H1 (cell line): ENCODE data around the gene KCNA10. TPM values are rescaled to one million over a fixed set of nuclear protein-coding genes. Genes with fewer than 3 reads are reported as not detected.

Source experiments
- CTCF ChIA-PET: fragments of 300-600 bp; sonication (Branson Sonifier 250); formaldehyde crosslinking; loops from one replicate; lab custom pipeline; 2021; ENCODE audit not compliant: partially characterized antibody; lab: Charles Lee
- POLR2A ChIA-PET: fragments of 300-600 bp; sonication (Branson Sonifier 250); formaldehyde crosslinking; loops from one replicate; lab custom pipeline; 2021; ENCODE audit warnings: inconsistent platforms; ENCODE audit not compliant: partially characterized antibody; lab: Charles Lee
- DNase-seq, 2 experiments: peaks; one replicate each; pipeline versions ENCODE4 v3.0.0 to v3.0.0-alpha.2; 2010 to 2022; ENCODE audit warnings: low spot score in 2 of 2, low read depth in 1 of 2, mixed read lengths in 1 of 2
- FAIRE-seq: peaks from 2 replicates; lab custom pipeline; 2011; peaks lifted over from hg19 to GRCh38; lab: Jason Lieb, UNC
- H2AFZ ChIP-seq: 2 replicates; pipeline ENCODE4 v1.8.1; 2012; ENCODE audit warnings: low read length, inconsistent platforms
- H2AK5ac ChIP-seq: 2 replicates; pipeline ENCODE4 v1.6.1; 2013; ENCODE audit warnings: low read depth, low read length
- H2BK120ac ChIP-seq: replicated peaks from 2 replicates; pipeline ENCODE3; 2013; ENCODE audit warnings: low read depth, low read length, inconsistent platforms
- H2BK12ac ChIP-seq: 2 replicates; pipeline ENCODE4 v1.6.1; 2013; ENCODE audit warnings: low read depth, low read length
- H2BK15ac ChIP-seq: 2 replicates; pipeline ENCODE4 v1.6.1; 2013; ENCODE audit warnings: low read length
- H2BK20ac ChIP-seq: 2 replicates; pipeline ENCODE4 v1.6.1; 2013; ENCODE audit warnings: low read length
- H2BK5ac ChIP-seq: 2 replicates; pipeline ENCODE4 v1.6.1; 2013; ENCODE audit warnings: low read depth, low read length
- H3K14ac ChIP-seq: 2 replicates; pipeline ENCODE4 v1.6.1; 2013; ENCODE audit warnings: inconsistent platforms; ENCODE audit not compliant: insufficient read length
- H3K18ac ChIP-seq: 2 replicates; pipeline ENCODE4 v1.6.1; 2013; ENCODE audit warnings: low read length; ENCODE audit errors: extremely low read depth
- H3K23ac ChIP-seq: 2 replicates; pipeline ENCODE4 v1.6.1; 2013; ENCODE audit warnings: inconsistent platforms; ENCODE audit not compliant: insufficient read length
- H3K23me2 ChIP-seq: 2 replicates; pipeline ENCODE4 v1.6.1; 2013; ENCODE audit warnings: low read depth, low read length
- H3K27ac ChIP-seq: 2 replicates; pipeline ENCODE4 v1.6.1; 2011; ENCODE audit warnings: low read depth, low read length, inconsistent platforms
- H3K27me3 ChIP-seq, 4 experiments: replicated peaks in 1 of 4; 1 replicate in 1 of 4; 2 replicates in 3 of 4; pipeline versions ENCODE4 v1.6.1 to v1.8.1; 2011 to 2013; ENCODE audit warnings: low read length in 3 of 4, mild to moderate bottlenecking in 3 of 4, inconsistent platforms in 2 of 4, mixed read lengths in 2 of 4, moderate library complexity in 1 of 4; ENCODE audit not compliant: control insufficient read depth in 3 of 4, insufficient read depth in 3 of 4; ENCODE audit errors: extremely low read depth in 1 of 4
- H3K36me3 ChIP-seq, 4 experiments: 2 replicates each; pipeline versions ENCODE4 v1.6.1 to v1.8.1; 2011 to 2013; ENCODE audit warnings: mild to moderate bottlenecking in 4 of 4, low read length in 3 of 4, moderate library complexity in 2 of 4, control low read depth in 1 of 4, inconsistent platforms in 1 of 4; ENCODE audit not compliant: insufficient read depth in 4 of 4, control insufficient read depth in 2 of 4
- H3K4ac ChIP-seq: replicated peaks from 2 replicates; pipeline ENCODE3; 2013; ENCODE audit warnings: low read length, low read depth, mixed read lengths, inconsistent platforms; ENCODE audit not compliant: insufficient read length
- H3K4me1 ChIP-seq, 4 experiments: replicated peaks in 1 of 4; 1 replicate in 1 of 4; 2 replicates in 3 of 4; pipeline versions ENCODE4 v1.6.1 to v1.8.1; 2011 to 2013; ENCODE audit warnings: low read length in 3 of 4, inconsistent platforms in 2 of 4, mixed read lengths in 1 of 4; ENCODE audit not compliant: insufficient read depth in 4 of 4, control insufficient read depth in 3 of 4
- H3K4me2 ChIP-seq, 2 experiments: 2 replicates each; pipeline versions ENCODE4 v1.6.1 to v1.8.1; 2011 to 2013; ENCODE audit warnings: low read depth in 2 of 2, low read length in 2 of 2, control low read depth in 1 of 2, inconsistent platforms in 1 of 2, mild to moderate bottlenecking in 1 of 2; ENCODE audit not compliant: insufficient read depth in 1 of 2
- H3K4me3 ChIP-seq, 4 experiments: fragments of 200-600, 300-600 bp in 1 of 4; sonication (generic), shearing (Covaris generic), sonication (Bioruptor Twin) in 1 of 4; 2 replicates each; pipeline versions ENCODE4 v1.5.1 to v1.8.1; 2011 to 2016; ENCODE audit warnings: low read length in 4 of 4, low read depth in 3 of 4, control low read depth in 2 of 4, inconsistent platforms in 2 of 4, mild to moderate bottlenecking in 2 of 4, mixed read lengths in 1 of 4, moderate library complexity in 1 of 4; ENCODE audit not compliant: insufficient read depth in 2 of 4; ENCODE audit errors: extremely low read depth in 1 of 4
- H3K56ac ChIP-seq: replicated peaks from 2 replicates; pipeline ENCODE3; 2013; ENCODE audit warnings: low read depth, mild to moderate bottlenecking, mixed read lengths, low read length, inconsistent platforms; ENCODE audit not compliant: insufficient read length
- H3K79me1 ChIP-seq: 2 replicates; pipeline ENCODE4 v1.6.1; 2013; ENCODE audit warnings: low read depth, low read length, control low read depth
- H3K79me2 ChIP-seq, 2 experiments: 2 replicates each; pipeline versions ENCODE4 v1.6.1 to v1.8.1; 2012 to 2013; ENCODE audit warnings: low read length in 2 of 2, mild to moderate bottlenecking in 2 of 2, inconsistent platforms in 1 of 2; ENCODE audit not compliant: insufficient read depth in 2 of 2, control insufficient read depth in 1 of 2
- H3K9ac ChIP-seq, 4 experiments: replicated peaks in 1 of 4; 1 replicate in 1 of 4; 2 replicates in 3 of 4; pipeline versions ENCODE4 v1.6.1 to v1.8.1; 2011 to 2013; ENCODE audit warnings: low read depth in 3 of 4, low read length in 3 of 4, control low read depth in 2 of 4, mild to moderate bottlenecking in 2 of 4, moderate library complexity in 2 of 4, inconsistent platforms in 1 of 4; ENCODE audit errors: extremely low read depth in 1 of 4
- H3K9me3 ChIP-seq, 2 experiments: 2 replicates each; pipeline versions ENCODE4 v1.6.1 to v1.8.1; 2012 to 2013; ENCODE audit warnings: mild to moderate bottlenecking in 2 of 2, moderate library complexity in 2 of 2, control low read depth in 1 of 2, inconsistent platforms in 1 of 2, low read depth in 1 of 2, low read length in 1 of 2, mixed read lengths in 1 of 2; ENCODE audit not compliant: insufficient read depth in 2 of 2
- H4K20me1 ChIP-seq, 2 experiments: replicated peaks in 1 of 2; 2 replicates each; pipeline versions ENCODE3 to v1.8.1; 2011 to 2013; ENCODE audit warnings: inconsistent platforms in 2 of 2, low read length in 2 of 2, mild to moderate bottlenecking in 1 of 2; ENCODE audit not compliant: insufficient read depth in 2 of 2, control insufficient read depth in 1 of 2
- H4K5ac ChIP-seq: 2 replicates; pipeline ENCODE4 v1.6.1; 2013; ENCODE audit warnings: low read length, low read depth, mixed read lengths, inconsistent platforms; ENCODE audit not compliant: insufficient read length
- H4K8ac ChIP-seq: 2 replicates; pipeline ENCODE4 v1.8.0; 2013; ENCODE audit warnings: mild to moderate bottlenecking, moderate library complexity, low read length, inconsistent platforms; ENCODE audit not compliant: insufficient read depth; ENCODE audit errors: extremely low read depth
- H4K91ac ChIP-seq: replicated peaks from 2 replicates; pipeline ENCODE3; 2013; ENCODE audit warnings: low read length, mixed read lengths, inconsistent platforms; ENCODE audit not compliant: insufficient read length
- KDM4A ChIP-seq: IDR thresholded peaks from one replicate; pipeline ENCODE4 v1.7.1; 2012; ENCODE audit warnings: low read depth, mild to moderate bottlenecking, moderate library complexity, low read length, inconsistent platforms; ENCODE audit not compliant: severe bottlenecking
- RXRA ChIP-seq: IDR thresholded peaks from 2 replicates; pipeline ENCODE4 v1.6.1; 2011; ENCODE audit warnings: low read depth, mild to moderate bottlenecking, low read length, moderate library complexity; ENCODE audit not compliant: insufficient read depth
- SRF ChIP-seq: IDR thresholded peaks from 2 replicates; pipeline ENCODE4 v1.6.1; 2011; ENCODE audit warnings: mild to moderate bottlenecking, low read depth, low read length, moderate library complexity
- WGBS, 2 experiments: shearing (Covaris generic) in 1 of 2; methylation state at CpG; one replicate each; pipeline versions ENCODE4 v1.1.6 to v1.1.7; 2013 to 2015; ENCODE audit warnings: low lambda C conversion rate in 2 of 2, mixed read lengths in 2 of 2, inconsistent platforms in 1 of 2, low coverage in 1 of 2, missing lambda C conversion rate in 1 of 2; ENCODE audit not compliant: insufficient replicate concordance in 2 of 2, insufficient coverage in 1 of 2, insufficient read length in 1 of 2; ENCODE audit errors: extremely low coverage in 1 of 2, missing lambda C conversion rate in 1 of 2; 5-methylcytosine and 5-hydroxymethylcytosine counted together
- polyA plus RNA-seq, 7 experiments: library from polyadenylated mRNA; depleted of rRNA in 3 of 7; stranded (reverse) in 5 of 7; unstranded in 2 of 7; fragments of >200 nt in 5 of 7; fragments of 200-250 nt in 2 of 7; gene quantifications; 1 replicate in 5 of 7; 2 replicates in 1 of 7; 4 replicates in 1 of 7; pipeline versions ENCODE4 v1.2.1 to v1.2.3, GENCODE V29; 2011 to 2013; ENCODE audit warnings: missing spikeins in 2 of 7, mixed read lengths in 2 of 7
- total RNA-seq: library from RNA; stranded (reverse); fragmentation: NEBNext Ultra II Directional; extraction: Animal tissue kit (Norgen Biotek cat#: 25700); gene quantifications from 2 replicates; pipeline ENCODE4 v1.2.1, GENCODE V29; 2021

KCNA10 gene
- total and polyA plus RNA-seq, 2 of the 8 experiments (the other 6 are each of a cell fraction or from before 2014, with no cell fraction given) = not detected

DNA sequence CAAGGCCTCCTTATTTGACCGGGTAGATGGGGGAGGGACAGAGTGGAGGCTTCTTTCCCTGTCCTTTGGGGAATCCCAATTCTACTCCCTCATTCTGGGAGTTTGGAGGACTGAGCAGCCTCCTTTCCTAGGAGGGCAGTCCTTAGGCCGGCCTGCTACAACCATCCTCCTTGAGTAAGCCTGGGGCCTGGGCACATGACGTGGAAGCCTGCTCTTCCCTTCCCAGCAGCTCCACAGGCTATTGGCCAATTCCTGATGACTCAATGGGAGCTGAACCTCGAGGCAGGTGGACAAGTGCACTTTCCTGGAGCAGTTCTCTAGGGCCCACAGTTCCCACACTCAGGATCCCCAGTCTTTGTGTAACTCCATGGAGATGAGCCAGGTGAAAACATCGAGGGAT lies 3.1 kb downstream of the KCNA10 start:
- Histone ChIP-seq H3K36me3 (no peaks in the 10 kb centered on the region), H4K8ac (peak overlapping the region; percentile 28; the same call in 1 of the 2 replicates), H4K20me1 (no peaks in the 10 kb centered on the region), H3K4me3 (no peak overlapping the region), H2BK5ac (peak overlapping the region; percentile 76; the same call in 1 of the 2 replicates), H3K9ac (no peak overlapping the region), H4K91ac (peak overlapping the region; percentile 96), H2BK12ac (peak overlapping the region; percentile 84; the same call in 1 of the 2 replicates), H2BK20ac (peak overlapping the region; percentile 80), H3K23ac (no peak overlapping the region), H2AK5ac (no peak overlapping the region), H4K5ac (no peak overlapping the region), H3K4ac (no peak overlapping the region), H3K4me2 (no peak overlapping the region), H3K14ac (no peak overlapping the region), H3K27ac (no peak overlapping the region), H2AFZ (no peak overlapping the region), H3K79me1 (no peaks in the 10 kb centered on the region), H3K27me3 (no peaks in the 10 kb centered on the region; a peak in 1 of 7 replicates), H2BK15ac (no peak overlapping the region), H3K4me1 (peaks cover 0 to 18% (median 7%) of the 10 kb centered on the region in 4 experiments; a peak in 6 of 7 replicates), H3K18ac (0 out of 2 replicates have a peak overlapping the region, but pooled peaks have one; percentile 25), H3K9me3 (peaks cover 0 to 4% of the 10 kb centered on the region in 2 experiments; a peak in 2 of 4 replicates), H3K56ac (no peak overlapping the region), H3K23me2 (no peaks in the 10 kb centered on the region; the same call in 1 of the 2 replicates)
- no peak for DNase-seq
- FAIRE-seq = no peak
- CTCF ChIA-PET = interaction anchor here (1.0 to 9.1 kb wide), 3 partner anchors 7 to 20 kb away, joined by 3 to 85 read pairs (median 4); no protein-coding TSS in a partner anchor
- POLR2A ChIA-PET = no interaction called here
- WGBS, 2 experiments = 80% methylated on average over 5 of the region's 5 CpGs; no CpG with 5 or more reads in 1 of the 2 experiments
- no peak for TF ChIP-seq KDM4A
- TF ChIP-seq SRF = no peak
- TF ChIP-seq RXRA = no peak
- TF ChIP-seq, all 59 proteins: peak for 0
- Histone ChIP-seq H2BK120ac (no peak overlapping the region), H3K79me2 (no peaks in the 10 kb centered on the region)
